ENCODE data around the gene RUNX2.

The RUNX2 gene

GRCh38 chr6:45587229-45588060 lies 259.3 kb downstream of the RUNX2 start:
- DNase-seq (ENCODE audit: low read depth in 2 of 2), result no peak

GRCh38 chr6:45589367-45589766 lies 261.2 kb downstream of the RUNX2 start:
- no peak for DNase-seq (ENCODE audit: low read depth in 2 of 2)

- DNase-seq (ENCODE audit: low read depth in 2 of 2), result no peak
Observed at GRCh38 chr6:45590226-45590625, 262.1 kb downstream of the RUNX2 start.

GRCh38 chr6:45590696-45591184 lies 262.6 kb downstream of the RUNX2 start:
- DNase-seq (ENCODE audit: low read depth in 2 of 2), result no peak

- DNase-seq (ENCODE audit: low read depth in 2 of 2), result no peak
Observed at GRCh38 chr6:45591306-45591705, 263.2 kb downstream of the RUNX2 start.

- DNase-seq (ENCODE audit: low read depth in 2 of 2), result no peak
Observed at GRCh38 chr6:45591890-45592289, 263.8 kb downstream of the RUNX2 start.

- no peak for DNase-seq (ENCODE audit: low read depth in 2 of 2)
Observed at GRCh38 chr6:45592991-45593390, 264.9 kb downstream of the RUNX2 start.

- DNase-seq (ENCODE audit: low read depth in 2 of 2), result no peak
Observed at GRCh38 chr6:45595010-45595851, 267.1 kb downstream of the RUNX2 start.

GRCh38 chr6:45597424-45597823 lies 269.3 kb downstream of the RUNX2 start:
- no peak for DNase-seq (ENCODE audit: low read depth in 2 of 2)

GRCh38 chr6:45599053-45599452 lies 270.9 kb downstream of the RUNX2 start:
- no peak for DNase-seq (ENCODE audit: low read depth in 2 of 2)

- no peak for DNase-seq (ENCODE audit: low read depth in 2 of 2)
Observed at GRCh38 chr6:45605971-45606370, 277.8 kb downstream of the RUNX2 start.

- DNase-seq (ENCODE audit: low read depth in 2 of 2), result no peak
Observed at GRCh38 chr6:45606831-45607400, 278.8 kb downstream of the RUNX2 start.

GRCh38 chr6:45607798-45608197 lies 279.7 kb downstream of the RUNX2 start:
- no peak for DNase-seq (ENCODE audit: low read depth in 2 of 2)

GRCh38 chr6:45608252-45608913 lies 280.3 kb downstream of the RUNX2 start:
- no peak for DNase-seq (ENCODE audit: low read depth in 2 of 2)

- no peak for DNase-seq (ENCODE audit: low read depth in 2 of 2)
Observed at GRCh38 chr6:45609141-45609638, 281.1 kb downstream of the RUNX2 start.

- DNase-seq (ENCODE audit: low read depth in 2 of 2), result no peak
Observed at GRCh38 chr6:45610374-45610773, 282.2 kb downstream of the RUNX2 start.

- no peak for DNase-seq (ENCODE audit: low read depth in 2 of 2)
Observed at GRCh38 chr6:45610832-45611231, 282.7 kb downstream of the RUNX2 start.

- DNase-seq (ENCODE audit: low read depth in 2 of 2), result no peak
Observed at GRCh38 chr6:45611491-45611890, 283.4 kb downstream of the RUNX2 start.

GRCh38 chr6:45613656-45614055 lies 285.5 kb downstream of the RUNX2 start:
- no peak for DNase-seq (ENCODE audit: low read depth in 2 of 2)

- no peak for DNase-seq (ENCODE audit: low read depth in 2 of 2)
Observed at GRCh38 chr6:45614488-45615285, 286.6 kb downstream of the RUNX2 start.

GRCh38 chr6:45616209-45616608 lies 288.1 kb downstream of the RUNX2 start:
- DNase-seq (ENCODE audit: low read depth in 2 of 2), result no peak

Data from stimulated activated CD4-positive, alpha-beta T cell treated with anti-CD3 and anti-CD28 coated beads, Interleukin-1b, Interleukin-23, amount 100 ng/mL, for 1 hour (primary cell).